Stimulated activated CD4-positive, alpha-beta T cell treated with anti-CD3 and anti-CD28 coated beads, Interleukin-4, amount 100 ng/mL, for 48 hours (primary cell): ENCODE results near the gene AP3B1.

ENCODE experiments used
- DNase-seq, 2 donors: peaks; one replicate each; pipeline ENCODE4 v3.0.0-alpha.2; 2020; ENCODE audit warnings: low read depth in 2 of 2

AP3B1 gene

DNA sequence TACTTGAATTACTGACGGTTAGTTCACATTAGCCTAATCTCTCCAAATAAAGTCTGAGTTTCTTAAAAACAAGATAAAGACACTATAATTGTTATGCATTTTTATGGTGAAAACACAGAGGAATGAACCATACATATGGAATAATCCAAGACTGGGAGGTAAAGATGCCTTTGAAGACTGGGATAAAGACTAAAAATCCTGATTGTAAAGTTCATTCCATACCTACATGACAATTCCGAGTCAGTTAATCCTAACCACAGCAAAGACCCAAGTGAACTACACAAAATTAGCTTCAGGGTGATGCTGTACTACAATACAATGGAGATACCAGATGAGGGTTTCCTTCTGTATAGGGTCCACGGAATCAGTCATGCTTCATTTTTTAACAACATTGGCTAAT, 6.3 kb downstream of the AP3B1 start:
- no peak for DNase-seq

DNA sequence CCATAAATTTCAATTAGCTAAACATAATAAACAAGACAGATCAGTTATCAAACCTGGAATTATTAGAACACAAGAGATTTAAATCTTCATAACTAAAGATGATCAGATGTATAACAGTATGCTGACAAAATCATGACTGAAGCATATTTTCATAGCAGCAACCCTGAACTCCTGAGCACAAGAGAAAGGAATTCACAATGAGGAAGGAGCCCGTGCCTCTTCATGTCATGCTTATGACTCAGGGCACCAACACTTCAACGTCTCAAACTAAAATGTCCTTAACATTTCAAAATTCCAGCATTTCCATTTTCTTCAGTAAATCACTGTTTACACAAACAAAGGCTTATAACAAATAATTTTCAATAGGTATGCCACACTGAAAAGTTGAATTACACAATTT, 6.7 kb downstream of the AP3B1 start:
- no peak for DNase-seq

DNA sequence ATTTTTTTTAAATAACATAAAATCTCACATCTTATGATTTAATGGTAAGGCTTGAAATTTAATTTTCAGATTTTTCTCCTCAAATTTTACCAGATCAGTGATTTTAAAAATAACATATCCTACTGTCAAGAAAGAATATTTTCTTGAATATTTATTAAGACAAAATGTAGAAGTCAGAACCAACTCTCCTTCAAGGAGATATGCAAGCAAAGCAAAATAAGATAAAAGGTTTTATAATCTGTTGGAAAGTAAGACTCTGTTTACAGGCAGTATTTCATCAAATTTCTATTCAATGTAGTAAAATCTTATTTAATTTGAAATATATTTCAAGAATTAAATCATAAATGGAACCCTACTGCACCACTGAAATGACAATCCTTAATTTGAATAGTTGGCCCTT, 7.3 kb downstream of the AP3B1 start:
- DNase-seq: no peak

DNA sequence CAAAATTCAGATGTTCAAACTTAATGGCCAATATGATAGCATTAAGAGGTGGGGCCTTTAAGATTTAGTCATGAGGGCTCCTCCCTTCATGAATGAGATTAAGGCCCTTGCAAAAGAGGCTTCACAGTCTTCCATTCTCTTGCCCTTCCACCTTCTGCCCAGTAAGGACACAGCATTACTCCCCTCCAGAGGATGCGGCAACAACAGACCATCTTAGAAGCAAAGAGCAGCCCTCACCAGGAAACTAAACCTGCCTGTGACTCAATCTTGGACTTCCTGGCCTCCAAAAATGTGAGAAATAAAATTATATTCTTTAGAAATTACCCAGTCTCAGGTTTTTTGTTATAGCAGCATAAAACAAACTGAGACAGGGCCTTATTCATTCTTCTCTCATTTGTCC, 8.2 kb downstream of the AP3B1 start:
- DNase-seq: no peak

DNA sequence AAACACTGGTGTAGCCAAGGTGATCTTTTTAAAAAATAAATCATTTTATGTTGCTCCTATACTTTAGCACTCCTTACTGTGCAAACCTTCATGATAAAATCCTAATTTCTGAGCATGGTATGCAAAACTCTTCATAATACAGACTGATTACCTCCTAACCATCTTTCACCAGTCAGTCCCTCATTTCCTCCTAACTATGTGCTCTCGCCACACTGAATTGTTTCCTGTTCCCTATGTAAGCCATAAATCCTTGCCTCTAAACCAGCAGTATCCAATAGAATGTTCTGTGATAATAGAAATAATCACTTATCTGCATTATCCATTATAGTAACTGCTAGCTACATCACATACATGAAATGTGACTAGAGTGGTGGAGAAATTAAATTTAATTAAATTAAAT, 10.7 kb downstream of the AP3B1 start:
- no peak for DNase-seq

DNA sequence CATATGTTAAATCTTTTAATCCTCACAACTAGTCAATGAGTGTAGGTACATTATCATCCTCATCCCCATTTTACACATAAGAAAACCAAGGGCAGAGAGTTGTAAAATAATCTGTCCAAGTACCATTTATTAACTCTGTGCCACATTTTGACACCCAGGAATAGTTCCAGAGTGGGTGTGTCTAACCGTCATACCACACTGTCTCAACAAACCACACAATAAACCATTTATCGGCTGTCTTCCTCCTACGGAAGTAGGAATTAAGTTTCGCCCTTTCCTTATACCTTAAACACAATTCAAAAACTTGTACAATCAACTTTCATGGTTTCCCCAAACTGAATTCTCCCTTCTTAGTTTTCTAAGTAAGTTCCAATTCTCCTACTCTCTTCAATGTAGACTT, 11.4 kb downstream of the AP3B1 start:
- DNase-seq: no peak

DNA sequence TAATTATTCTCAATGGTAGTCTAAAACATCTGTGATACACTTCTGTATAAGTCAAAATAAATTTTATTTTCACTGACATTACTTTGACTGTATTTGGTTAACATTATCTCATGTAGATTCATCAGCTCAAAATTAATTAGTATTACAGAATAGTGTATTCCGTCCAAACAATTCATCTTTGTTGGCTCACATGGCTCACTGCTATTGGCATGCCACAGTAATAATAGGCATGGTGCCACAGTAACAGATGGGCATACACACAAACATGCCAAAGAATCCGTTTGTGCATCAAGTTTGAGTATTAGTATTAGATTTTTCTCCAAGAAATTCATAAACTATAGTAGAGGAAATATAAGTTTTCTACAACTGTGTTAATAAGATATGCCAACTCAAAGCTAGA, 14.2 kb downstream of the AP3B1 start:
- no peak for DNase-seq

DNA sequence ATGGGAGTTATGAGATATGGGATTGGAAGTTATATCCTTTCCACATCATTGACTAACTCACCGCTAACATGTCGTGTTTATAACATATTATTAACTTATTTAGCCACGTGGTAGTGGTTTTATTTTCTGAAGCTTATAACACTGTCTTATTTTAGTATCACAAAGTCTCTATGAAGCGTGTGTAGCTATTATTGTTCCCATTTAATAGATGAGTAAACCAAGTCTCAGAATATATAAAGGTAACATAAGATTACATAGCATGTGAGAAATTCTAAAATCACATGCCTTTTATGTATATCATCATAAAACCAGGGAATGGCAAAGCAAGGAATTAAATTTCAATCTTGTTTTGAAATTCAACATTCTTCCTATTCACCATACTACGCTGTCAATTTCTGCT, 15.3 kb downstream of the AP3B1 start:
- no peak for DNase-seq

DNA sequence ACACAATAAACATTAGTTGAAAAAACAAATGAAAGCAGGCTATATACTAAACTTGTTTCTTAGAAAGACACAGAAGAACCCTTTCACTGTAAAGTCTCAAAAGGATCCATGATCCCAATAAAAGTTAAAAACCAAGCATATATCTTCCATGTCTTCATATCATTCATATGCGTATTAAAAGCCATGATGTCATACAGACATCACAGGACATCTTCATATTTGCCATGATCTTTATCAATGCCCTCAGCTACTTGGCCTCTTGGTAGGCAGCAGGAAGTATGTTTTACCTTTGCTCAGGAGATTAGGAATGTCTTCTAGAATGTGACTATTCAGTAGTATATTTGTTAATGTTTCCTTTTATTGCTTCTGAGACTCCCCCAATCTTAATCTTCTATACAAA, 16.8 kb downstream of the AP3B1 start:
- DNase-seq: no peak

DNA sequence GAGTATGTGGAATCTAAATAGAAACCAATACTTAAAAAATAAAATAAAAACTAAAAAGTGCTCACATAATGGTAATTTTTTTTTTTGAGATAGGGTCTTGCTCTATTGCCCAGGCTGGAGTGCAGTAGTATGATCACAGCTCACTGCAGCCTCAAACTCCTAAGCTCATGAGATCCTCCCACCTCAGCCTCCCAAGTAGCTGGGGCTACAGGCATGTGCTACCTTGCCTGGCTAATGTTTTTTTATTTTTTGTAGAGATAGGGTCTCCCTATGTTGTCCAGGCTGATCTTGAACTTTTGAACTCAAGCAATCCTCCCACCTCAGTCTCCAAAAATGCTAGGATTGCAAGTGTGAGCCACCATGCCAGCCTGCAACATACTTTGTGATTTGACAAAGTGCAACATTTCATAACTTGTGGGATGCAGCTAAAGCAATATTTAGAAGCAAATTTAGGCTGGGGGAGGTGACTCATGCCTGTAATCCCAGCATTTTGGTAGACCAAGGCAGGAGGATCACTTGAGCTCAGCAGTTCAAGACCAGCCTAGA, 18.4 kb downstream of the AP3B1 start:
- DNase-seq: no peak

DNA sequence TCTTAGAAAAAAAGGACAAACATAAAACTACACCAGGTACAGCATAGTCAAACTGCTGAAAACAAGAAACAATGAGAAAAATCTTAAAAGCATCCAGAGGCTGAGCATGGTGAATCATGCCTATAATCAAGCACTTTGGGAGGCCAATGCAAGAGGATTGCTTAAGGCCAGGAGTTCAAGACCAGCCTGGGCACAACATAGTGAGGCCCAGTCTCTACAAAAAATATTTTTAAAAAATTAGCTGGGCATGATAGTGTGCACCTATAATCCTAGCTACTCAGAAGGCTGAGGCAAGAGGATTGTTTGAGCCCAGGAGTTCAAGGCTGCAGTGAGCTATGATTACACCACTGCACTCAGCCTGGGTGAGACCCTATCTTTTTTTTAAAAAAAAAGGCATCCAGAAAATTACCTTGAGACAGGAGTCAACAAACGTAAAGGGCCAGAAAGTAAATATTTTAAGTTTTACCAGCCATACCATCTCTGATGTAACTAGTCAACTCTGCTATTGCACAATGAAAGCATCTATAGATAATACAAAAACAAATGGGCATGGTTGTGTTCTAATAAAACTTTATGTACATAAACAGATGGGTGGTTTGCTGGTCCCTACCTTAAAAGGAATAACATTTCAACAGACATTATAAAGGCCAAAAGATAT, 19.8 kb downstream of the AP3B1 start:
- no peak for DNase-seq

DNA sequence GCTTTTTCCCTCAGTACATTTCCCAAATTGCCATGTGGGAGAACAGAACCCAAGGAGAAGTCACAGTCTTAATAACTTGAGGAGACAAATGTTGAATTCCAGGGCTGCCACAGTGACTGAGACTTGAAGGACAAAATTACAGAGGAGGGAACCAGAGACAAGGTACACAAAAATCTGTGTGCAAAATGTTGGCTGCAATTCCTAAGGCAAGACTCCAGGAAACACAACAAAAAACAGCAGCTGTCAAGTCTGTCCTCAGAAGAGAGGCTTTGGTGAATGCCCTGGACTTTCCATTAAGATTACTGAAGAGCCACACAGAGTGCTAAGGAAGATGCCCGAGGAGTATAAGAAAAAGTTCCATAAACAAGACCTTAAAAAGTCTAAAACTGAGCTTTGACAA, 21.1 kb downstream of the AP3B1 start:
- no peak for DNase-seq

DNA sequence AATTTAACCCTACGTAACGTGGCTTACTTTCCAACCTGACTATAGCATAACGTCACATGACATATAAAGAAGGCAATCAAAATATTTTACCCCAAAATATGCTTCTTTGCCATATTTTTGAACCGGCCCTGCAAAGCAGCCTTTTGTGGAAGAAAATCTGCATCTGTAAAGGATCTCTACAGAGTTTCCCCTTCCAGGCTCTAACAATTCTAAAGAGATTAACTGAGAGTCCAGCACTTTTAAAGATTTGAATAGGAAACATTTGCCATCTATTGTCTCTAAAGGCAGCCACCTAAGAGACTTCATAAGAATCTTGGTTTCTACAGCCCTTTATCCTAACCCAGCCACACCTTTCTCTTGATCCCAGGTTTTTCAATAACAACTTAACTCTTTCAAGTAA, 22.7 kb downstream of the AP3B1 start:
- no peak for DNase-seq

DNA sequence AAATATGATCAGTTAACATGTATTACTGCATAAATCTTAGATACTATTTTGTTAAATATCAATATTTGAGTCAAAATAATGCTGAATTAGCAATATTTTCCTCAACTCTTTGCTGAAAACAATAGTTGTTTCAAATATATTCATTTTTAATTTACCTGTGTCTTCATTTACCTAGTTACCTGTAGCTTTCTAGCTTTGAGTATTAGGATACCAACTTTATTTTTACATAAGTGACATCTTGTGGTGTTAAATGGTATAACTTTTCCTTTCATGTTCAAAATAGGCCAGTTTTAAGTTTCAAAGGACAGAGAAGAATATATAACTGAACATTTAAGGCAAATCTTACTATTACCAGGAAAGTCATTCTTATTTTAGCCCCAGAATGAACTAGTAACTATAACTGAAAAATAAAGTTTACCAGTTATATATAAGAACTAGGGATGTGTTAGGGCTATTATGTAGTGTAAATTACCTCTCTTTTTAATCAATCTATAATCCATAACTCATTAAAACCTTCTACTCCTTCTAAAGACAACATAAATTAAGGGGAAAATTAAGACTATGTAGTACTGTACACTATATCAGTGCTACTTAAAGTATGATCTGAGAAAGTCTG, 25.3 kb downstream of the AP3B1 start:
- DNase-seq: no peak

DNA sequence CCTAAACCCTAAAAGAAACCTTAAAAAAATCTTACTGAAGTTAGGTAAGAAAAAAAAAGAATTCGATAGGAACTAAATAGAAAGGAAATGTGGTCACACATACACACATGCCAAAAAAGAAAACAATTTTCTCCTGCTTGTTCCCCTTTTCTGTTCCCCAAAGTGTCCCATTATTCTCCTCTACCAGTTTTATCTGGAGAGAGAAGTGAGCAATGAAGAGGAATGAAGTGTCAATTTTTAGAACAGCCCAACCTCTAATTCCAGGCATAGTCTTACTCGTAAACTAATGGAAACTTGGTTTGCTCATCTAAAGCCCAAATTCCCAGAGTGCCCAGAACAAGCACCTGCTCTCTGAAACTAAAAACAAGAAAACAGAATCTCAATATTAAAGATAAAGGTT, 26.1 kb downstream of the AP3B1 start:
- DNase-seq: no peak

DNA sequence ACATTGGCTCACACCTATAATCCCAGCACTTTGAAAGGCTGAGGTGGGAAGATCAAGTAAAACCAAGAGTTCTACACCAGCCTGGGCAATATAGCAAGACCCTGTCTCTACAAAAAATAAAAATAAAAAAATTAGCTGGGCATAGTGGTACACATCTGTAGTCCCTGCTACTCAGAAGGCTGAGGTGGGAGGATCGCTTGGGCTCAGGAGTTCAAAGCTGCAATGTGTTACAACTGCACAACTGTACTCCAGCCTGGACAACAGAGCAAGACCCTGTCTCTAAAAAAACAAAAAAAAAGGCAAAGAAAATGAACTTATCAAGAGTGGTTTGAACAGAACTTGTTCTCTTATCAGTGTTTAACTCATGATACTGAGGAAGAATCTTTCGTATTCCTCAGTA, 29.3 kb downstream of the AP3B1 start:
- no peak for DNase-seq

DNA sequence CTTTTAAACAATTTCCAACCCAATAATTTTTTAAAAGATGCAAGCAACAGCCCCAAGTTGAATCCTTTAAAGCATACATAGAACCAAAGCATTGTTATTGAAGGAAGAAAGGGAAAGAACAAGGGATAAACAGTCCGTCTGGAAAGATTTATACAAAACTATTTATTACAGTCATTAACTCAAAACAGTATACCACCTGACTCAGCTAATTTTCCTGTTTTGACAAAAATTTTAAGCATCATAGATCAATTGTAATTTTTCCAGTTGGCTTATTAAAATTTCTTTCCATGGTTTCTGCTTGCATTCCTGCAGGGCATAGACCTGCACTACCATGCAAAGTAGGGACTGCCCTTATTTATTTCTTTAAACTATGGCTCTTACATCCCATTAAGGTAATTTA, 29.9 kb downstream of the AP3B1 start:
- no peak for DNase-seq

DNA sequence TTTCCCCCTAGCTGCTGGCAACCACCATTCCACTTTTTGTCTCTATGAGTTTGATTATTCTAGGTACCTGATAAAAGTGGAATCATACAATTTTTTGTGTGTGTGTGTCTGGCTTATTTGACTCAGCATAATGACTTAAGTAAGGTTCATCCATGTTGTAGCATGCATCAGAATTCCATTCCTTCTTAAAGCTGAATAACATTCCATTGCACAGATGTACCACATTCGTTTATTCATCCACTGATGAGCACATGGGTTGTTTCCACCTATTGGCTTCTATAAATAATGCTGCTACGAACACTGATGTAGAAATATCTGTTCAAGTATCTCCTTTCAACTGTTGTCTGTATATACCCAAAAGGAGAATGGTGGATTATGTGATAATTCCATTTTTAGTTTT, 33.7 kb downstream of the AP3B1 start:
- DNase-seq: no peak

DNA sequence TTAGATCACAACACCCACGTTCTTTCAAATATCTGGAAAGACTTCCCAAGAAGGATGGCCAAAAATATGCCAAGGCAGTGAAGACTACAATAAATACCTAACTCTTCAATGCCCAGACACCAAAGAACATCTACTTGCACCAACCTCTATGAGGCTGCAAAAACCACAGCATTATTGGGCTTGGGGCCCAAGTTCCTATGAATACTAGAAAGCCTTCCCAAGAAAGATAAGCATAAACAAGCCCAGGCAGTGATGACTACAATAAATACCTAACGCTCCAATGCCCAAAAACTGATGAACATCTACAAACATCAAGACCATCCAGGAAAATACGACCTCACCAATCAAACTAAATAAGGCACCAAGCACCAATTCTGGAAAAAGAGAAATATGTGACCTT, 41.3 kb downstream of the AP3B1 start:
- no peak for DNase-seq

DNA sequence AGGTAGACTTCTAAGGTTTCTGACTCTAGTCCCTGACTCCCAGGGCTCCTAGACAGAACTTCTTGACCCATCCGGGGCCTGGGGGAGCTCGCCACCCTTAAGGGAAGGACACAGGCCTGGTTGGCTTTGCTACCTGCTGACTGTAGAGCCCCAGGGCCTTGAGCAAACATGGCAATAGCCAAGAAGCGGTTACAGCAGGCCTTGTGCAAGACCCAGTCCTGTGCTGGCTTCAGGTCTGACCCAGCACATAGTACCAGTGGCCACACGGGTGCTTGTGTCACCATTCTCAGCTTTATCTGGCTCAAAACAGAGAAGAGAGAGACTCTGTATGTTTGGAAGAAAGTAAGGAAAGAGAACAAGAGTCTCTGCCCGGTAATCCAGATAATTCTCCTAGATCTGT, 41.8 kb downstream of the AP3B1 start:
- DNase-seq: no peak

DNA sequence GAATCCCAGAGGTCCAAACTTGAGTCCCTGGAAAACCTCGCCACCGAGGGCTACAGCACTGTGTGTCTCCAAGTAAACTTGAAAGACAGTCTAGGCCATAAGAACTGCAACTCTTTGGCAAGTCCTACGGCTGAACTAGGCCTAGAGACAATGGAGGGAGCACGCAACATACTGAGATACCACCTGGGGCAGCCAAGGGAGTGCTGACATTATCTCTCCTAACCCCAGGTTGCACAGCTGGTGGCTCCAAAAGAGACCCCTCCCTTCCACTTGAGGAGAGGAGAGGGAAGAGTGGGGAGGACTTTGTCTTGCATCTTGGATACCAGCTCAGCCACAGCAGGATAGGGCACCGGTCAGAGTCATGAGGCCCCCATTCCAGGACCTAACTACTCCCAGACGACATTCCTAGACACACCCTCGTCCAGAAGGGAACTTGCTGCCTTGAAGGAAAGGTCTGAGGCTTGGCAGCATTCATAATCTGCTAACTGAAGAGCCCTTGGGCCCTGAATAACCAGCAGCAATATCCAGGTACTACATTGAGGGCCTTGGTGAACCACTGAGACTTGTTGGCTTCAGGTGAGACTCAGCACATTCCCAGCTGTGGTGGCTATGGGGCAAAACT, 42.7 kb downstream of the AP3B1 start:
- no peak for DNase-seq

DNA sequence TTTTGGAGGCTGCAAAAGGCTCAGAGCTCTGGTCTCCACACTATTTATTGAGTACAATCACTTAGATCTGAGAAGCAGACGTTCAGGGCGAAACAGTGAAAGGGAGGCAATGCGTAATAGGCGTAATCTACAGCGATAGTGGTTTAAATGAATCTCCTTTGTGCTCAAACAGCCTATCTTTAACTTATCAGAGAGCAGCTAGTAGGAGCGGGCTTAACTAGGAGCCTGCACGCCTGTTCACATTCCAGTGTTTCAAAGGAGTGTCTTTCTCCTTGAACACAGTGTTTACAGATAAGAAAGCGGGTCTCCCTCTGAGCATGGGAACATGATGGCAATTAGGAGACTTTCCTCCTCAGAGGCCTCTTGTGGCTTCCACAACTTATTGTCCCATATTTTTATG, 49.4 kb downstream of the AP3B1 start:
- DNase-seq: no peak

DNA sequence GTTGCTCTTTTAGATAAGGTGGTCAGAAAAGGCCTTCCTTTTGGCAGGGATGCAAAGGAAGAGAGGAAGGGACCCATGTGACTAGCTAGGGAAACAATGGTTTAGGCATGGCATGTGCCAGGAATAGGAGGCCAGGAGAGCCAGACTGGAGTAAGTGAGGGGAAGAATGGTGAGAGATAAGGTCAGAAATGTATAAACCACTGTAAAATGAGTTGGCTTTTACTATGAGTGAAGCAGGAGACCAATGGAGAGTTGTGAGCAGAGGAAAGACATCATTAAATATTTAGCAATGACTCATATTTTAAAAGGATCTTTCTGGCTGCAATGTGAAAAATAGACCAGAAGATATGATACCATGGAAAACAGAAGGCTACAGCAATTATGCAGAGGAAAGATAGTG, 50.9 kb downstream of the AP3B1 start:
- DNase-seq: no peak
